IPS-20b (cell line): ENCODE measurements around the gene C1QTNF4.
"Not testable (repeated sequence)": the region's sequence is repeated elsewhere in the genome, so short reads cannot be mapped to it uniquely, and the experiment has no call there.

Experiments used
- H3K27ac ChIP-seq: one replicate; pipeline ENCODE4 v1.5.1; 2013; ENCODE audit warnings: low read length
- H3K27me3 ChIP-seq: 2 replicates; pipeline ENCODE4 v1.6.1; 2013; ENCODE audit warnings: mild to moderate bottlenecking, low read length, inconsistent platforms; ENCODE audit not compliant: insufficient read depth
- H3K36me3 ChIP-seq: 2 replicates; pipeline ENCODE4 v1.6.1; 2013; ENCODE audit warnings: low read depth, mild to moderate bottlenecking, inconsistent platforms, low read length, moderate library complexity; ENCODE audit not compliant: insufficient read depth
- H3K4me1 ChIP-seq: 2 replicates; pipeline ENCODE4 v1.6.1; 2013; ENCODE audit warnings: mild to moderate bottlenecking, control low read depth, inconsistent platforms, low read length, moderate library complexity; ENCODE audit not compliant: insufficient read depth
- H3K4me3 ChIP-seq: 2 replicates; pipeline ENCODE4 v1.5.1; 2013; ENCODE audit warnings: mild to moderate bottlenecking, low read length, inconsistent platforms
- H3K9ac ChIP-seq: 2 replicates; pipeline ENCODE4 v1.6.1; 2013; ENCODE audit warnings: low read depth, mild to moderate bottlenecking, inconsistent platforms, low read length, moderate library complexity
- H3K9me3 ChIP-seq: 2 replicates; pipeline ENCODE4 v1.6.1; 2013; ENCODE audit warnings: mild to moderate bottlenecking, low read depth, low read length, inconsistent platforms; ENCODE audit not compliant: insufficient read depth

Gene C1QTNF4

DNA sequence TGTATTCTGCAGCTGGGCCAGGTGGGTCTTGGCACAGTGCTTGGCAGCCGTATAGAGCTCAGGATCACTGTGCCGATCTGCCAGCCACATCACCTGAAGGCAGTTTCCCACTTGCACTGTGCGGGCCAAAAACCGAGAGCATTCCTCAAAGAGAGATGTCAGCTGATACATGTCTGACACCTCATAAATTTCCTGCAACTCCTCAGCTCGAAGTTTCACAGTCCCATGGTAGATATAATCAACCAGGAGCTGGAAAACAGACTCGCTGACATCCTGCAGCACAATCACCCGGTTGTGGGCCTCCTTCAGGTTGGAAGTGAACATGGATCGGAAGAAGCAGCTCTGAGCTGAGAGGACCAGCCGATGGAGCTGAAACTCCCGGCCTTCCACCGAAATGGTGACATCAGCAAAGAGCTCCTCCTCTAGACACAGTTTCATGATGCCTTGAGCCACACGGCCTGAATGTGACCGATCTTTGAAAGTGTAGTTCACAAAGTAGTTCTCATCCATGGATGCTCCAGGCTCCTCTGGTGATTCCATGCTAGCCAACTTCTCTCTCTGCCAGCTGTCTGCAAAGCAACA is 16.7 kb downstream of the C1QTNF4 start:
- H3K9ac ChIP-seq: peak overlapping the region; percentile 98; the same call in 1 of the 2 replicates
- peaks cover 61% of the 10 kb centered on the region for H3K36me3 ChIP-seq
- peaks cover 7% of the 10 kb centered on the region; the same call in 1 of the 2 replicates for H3K4me1 ChIP-seq
- no peak overlapping the region for H3K27ac ChIP-seq
- H3K27me3 ChIP-seq: no peaks in the 10 kb centered on the region
- H3K4me3 ChIP-seq: peak overlapping the region; percentile 98
- H3K9me3 ChIP-seq: no peaks in the 10 kb centered on the region

DNA sequence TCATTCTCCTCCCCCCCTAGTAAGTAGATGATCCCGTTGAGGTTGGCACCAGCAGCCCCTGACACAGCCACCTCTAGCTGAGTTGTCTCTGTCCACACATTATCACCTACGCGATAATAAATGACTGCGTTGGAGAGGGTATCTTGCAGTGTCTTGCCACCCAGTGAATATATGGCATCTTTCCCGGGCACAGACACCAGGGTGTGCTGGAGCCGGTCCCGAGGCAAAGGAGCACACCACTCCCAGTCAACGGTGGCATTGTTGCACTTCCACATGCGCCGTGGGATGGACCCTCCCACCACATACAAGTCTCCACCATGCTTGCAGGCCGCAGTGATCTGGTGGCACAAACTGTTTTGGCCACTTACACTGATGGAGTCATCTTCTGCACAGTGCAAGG is 20.9 kb downstream of the C1QTNF4 start:
- Histone ChIP-seq H3K9me3 (no peaks in the 10 kb centered on the region), H3K9ac (no peak overlapping the region), H3K27me3 (no peaks in the 10 kb centered on the region), H3K4me1 (peaks cover 4% of the 10 kb centered on the region; the same call in 1 of the 2 replicates), H3K36me3 (peaks cover 71% of the 10 kb centered on the region), H3K27ac (no peak overlapping the region), H3K4me3 (no peak overlapping the region)

DNA sequence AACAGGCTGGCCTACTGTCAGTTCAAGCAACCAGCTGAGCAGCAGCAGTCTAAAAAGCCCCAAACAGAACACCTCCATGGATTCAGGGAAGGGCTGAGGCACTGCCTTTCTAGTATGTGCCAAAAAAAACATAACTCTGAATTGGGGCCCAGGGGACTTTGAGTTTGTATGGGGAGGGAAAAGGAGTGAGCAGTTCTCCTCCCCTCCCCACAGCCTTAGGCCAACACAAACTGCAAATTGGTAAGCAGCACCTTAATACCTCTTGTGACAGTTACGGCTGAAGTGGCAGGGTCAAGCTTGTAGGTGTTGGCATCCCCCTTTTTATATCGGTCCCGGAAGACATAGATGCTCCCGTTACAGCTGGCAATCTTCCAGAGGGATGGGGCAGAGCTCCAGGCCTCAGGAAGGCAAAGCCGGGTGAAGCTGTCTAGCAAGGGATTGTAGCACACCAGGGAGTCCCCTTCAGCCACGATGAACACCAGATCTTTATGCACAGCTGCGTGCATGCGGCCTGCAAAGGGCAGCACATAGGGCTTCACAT is 21.4 kb downstream of the C1QTNF4 start:
- H3K36me3 ChIP-seq: peaks cover 71% of the 10 kb centered on the region
- H3K9me3 ChIP-seq: no peaks in the 10 kb centered on the region
- no peak overlapping the region for H3K27ac ChIP-seq
- no peaks in the 10 kb centered on the region for H3K27me3 ChIP-seq
- H3K4me1 ChIP-seq: peaks cover under 1% of the 10 kb centered on the region; the same call in 1 of the 2 replicates
- H3K9ac ChIP-seq: no peak overlapping the region
- H3K4me3 ChIP-seq: no peak overlapping the region

DNA sequence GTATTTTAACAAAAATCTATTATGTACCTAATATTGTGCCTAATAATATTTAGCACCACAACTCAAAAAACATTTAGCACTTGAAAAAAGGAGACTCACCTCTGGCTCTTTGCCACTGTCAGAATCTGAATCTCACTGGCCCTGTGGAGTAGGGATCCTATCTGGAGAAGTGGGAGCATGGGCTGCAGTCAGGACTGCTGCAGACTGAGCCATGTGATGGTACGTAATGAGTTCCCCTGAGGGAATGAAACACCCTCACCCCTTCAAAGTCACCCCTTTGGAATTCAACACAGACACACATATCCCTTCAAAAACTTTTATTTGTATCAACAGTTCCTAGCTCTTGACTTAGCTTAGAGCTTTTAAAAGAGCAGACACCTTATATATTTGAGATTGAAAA is 22.3 kb downstream of the C1QTNF4 start:
- H3K9ac ChIP-seq: no peak overlapping the region
- H3K4me1 ChIP-seq: no peaks in the 10 kb centered on the region; the same call in 1 of the 2 replicates
- peaks cover 68% of the 10 kb centered on the region for H3K36me3 ChIP-seq
- H3K27ac ChIP-seq: no peak overlapping the region
- H3K4me3 ChIP-seq: no peak overlapping the region
- no peaks in the 10 kb centered on the region for H3K9me3 ChIP-seq
- H3K27me3 ChIP-seq: no peaks in the 10 kb centered on the region

DNA sequence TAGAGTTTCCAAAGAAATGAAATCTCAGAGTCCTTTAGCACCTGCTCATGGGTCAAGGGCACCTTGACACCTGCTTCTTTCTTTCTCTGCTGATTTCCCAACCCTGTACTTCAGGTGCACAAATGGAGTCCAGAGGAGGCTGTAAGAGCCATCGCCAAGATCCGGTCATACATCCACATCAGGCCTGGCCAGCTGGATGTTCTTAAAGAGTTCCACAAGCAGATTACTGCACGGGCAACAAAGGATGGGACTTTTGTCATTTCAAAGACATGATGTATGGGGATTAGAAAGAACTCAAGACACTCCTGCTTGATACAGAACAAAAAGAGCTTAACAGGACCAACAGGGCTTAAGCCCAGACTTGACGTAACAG is 22.9 kb downstream of the C1QTNF4 start:
- H3K9ac ChIP-seq: no peak overlapping the region
- H3K4me3 ChIP-seq: no peak overlapping the region
- H3K36me3 ChIP-seq: peaks cover 64% of the 10 kb centered on the region
- H3K9me3 ChIP-seq: no peaks in the 10 kb centered on the region
- H3K4me1 ChIP-seq: no peaks in the 10 kb centered on the region; the same call in 1 of the 2 replicates
- H3K27me3 ChIP-seq: no peaks in the 10 kb centered on the region
- no peak overlapping the region for H3K27ac ChIP-seq

DNA sequence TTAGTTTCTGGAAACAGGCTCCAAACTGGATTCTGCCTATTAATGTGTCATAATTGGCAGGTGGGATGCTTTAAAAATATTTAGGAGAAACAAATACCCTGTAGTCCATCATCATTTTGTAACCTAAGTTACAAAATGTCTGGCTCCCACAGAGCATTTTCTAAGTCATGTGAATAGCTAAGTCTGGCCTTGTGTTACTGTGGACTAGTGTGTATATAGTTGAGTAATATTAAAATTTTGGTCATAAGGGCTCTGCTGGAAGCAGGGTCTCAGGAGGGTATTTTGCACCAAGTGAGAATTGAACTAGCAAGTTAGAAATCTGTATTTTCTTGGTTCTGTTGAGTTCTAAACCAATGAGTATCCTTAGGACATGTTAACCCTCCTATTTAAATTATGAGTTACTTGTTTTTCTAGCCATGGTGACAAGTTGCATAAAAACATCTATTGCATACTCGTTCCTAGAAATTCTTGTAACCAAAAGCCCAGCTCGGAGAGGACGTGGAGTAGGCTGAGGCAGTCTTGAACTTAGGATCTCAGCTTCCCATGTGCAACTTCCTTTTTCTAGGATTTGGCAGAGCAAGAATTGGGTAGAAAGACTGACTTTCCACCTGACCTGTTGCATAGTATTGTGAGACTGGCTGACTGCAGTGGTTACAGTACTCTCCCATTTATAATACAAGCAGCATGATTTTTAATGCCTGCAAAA is 23.4 kb downstream of the C1QTNF4 start:
- no peak overlapping the region for H3K4me3 ChIP-seq
- H3K27ac ChIP-seq: no peak overlapping the region
- H3K9ac ChIP-seq: no peak overlapping the region
- no peaks in the 10 kb centered on the region; the same call in 1 of the 2 replicates for H3K4me1 ChIP-seq
- H3K36me3 ChIP-seq: peaks cover 62% of the 10 kb centered on the region
- peaks cover 2% of the 10 kb centered on the region; the same call in 1 of the 2 replicates for H3K27me3 ChIP-seq
- no peaks in the 10 kb centered on the region for H3K9me3 ChIP-seq

DNA sequence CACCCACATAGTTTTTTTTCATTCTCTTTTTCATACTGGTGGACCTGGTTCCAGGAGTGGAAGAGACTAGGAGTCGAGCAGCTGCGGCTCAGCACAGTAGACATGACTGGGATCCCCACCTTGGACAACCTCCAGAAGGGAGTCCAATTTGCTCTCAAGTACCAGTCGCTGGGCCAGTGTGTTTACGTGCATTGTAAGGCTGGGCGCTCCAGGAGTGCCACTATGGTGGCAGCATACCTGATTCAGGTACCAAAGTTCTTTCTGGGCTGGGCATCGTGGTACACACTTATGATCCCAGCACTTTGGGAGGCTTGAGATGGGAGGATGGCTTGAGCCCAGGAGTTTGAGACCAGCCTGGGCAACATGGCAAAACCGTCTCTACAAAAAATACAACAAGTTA is 24.6 kb downstream of the C1QTNF4 start:
- H3K4me1 ChIP-seq: no peaks in the 10 kb centered on the region; the same call in 1 of the 2 replicates
- no peak overlapping the region for H3K27ac ChIP-seq
- H3K4me3 ChIP-seq: no peak overlapping the region
- H3K9me3 ChIP-seq: no peaks in the 10 kb centered on the region
- H3K27me3 ChIP-seq: peaks cover 3% of the 10 kb centered on the region; the same call in 1 of the 2 replicates
- no peak overlapping the region for H3K9ac ChIP-seq
- peaks cover 54% of the 10 kb centered on the region for H3K36me3 ChIP-seq

DNA sequence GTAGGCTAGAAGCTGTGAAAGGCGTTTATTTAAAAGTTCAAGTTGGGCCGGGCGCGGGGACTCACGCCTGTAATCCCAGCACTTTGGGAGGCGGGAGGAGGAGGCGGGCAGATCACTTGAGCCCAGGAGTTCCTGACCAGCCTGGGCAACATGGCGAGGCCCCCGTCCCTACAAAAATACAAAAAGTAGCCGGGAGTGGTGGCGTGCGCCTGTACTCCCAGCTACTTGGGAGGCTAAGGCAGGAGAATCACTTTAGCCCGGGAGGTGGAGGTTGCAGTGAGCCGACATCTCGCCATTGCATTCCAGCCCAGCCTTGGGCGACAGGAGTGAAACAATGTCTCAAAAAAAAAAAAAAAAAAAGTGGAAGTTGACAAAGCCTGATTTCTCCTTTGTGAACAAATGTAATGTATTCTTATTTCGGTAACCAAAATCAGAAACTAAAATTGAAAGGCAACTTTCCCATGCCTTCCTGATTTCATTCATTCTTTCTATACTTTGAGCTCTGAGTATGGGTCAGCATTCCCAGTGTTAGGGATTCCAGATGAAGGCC is 28.0 kb downstream of the C1QTNF4 start:
- Histone ChIP-seq H3K27ac (peak overlapping the region; percentile 71), H3K9me3 (no peaks in the 10 kb centered on the region), H3K9ac (peak overlapping the region; percentile 97), H3K4me1 (no peaks in the 10 kb centered on the region; the same call in 1 of the 2 replicates), H3K36me3 (peaks cover 20% of the 10 kb centered on the region), H3K4me3 (peak overlapping the region; percentile 95), H3K27me3 (peaks cover 3% of the 10 kb centered on the region; the same call in 1 of the 2 replicates)

DNA sequence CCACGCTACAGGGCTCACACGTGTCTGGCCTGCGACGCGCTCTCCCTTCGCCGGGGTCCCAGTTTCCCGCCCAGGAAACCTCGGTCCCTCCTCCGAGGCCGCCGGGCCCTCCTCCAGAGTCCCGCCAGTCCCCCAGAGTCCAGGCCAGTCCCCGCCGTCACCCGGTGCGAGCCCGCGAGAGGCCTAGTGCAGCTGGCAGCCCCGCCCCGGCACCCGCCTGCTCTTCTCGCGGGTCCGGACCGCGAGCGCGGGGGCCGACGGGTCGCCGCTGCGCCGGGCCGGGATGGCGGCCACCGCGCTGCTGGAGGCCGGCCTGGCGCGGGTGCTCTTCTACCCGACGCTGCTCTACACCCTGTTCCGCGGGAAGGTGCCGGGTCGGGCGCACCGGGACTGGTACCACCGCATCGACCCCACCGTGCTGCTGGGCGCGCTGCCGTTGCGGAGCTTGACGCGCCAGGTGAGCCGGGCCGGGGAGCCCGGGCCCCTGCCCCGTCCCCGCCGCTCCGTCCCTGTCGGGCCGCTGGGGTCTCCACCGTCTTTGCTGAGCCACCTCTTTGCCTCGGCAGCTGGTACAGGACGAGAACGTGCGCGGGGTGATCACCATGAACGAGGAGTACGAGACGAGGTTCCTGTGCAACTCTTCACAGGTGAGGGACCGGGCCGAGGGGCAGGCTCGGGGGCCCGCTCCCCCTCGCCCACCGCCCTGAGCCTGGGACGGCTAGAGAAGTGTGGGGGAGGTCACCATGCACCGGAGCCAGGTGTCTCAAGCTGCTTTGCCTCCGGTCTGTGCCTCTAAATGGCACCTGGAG is 28.7 kb downstream of the C1QTNF4 start, which contains the start of gene PTPMT1:
Gene PTPMT1, plus strand, starts transcription at position 260 of the 809 bp plus-strand sequence. Its CDS starts 24 bp downstream, at position 284.
- H3K4me3 ChIP-seq: peak within 1 kb of the TSS; percentile 95
- H3K27ac ChIP-seq: peak within 1 kb of the TSS; percentile 71
- H3K9ac ChIP-seq: peak within 1 kb of the TSS; percentile 97
- no peaks in the 10 kb centered on the region for H3K9me3 ChIP-seq
- H3K27me3 ChIP-seq: peaks cover 3% of the 10 kb centered on the region; the same call in 1 of the 2 replicates
- peaks cover 13% of the 10 kb centered on the region for H3K36me3 ChIP-seq
- H3K4me1 ChIP-seq: no peaks in the 10 kb centered on the region; the same call in 1 of the 2 replicates

DNA sequence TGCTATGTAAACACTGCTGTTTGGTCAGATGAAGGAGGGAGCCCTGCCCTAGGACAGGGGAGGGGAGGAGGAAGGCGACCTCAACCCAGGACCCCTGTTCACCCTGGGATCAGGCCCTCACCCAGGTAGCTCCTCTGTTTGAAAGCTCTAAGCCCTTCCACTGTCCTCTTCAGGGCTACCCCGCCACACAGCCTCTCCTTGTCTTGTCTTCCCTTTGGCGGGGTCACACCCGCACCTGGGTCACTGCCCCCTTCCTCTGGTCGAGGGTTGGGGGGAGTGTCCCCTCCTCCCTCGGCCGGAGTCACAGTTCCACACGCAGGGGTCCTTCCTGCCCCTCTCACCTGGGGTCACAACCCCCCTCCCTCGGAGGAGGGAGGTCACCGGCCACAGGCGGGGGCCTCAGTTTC is 29.3 kb downstream of the C1QTNF4 start:
- H3K36me3 ChIP-seq: peaks cover 7% of the 10 kb centered on the region
- no peaks in the 10 kb centered on the region for H3K9me3 ChIP-seq
- H3K4me1 ChIP-seq: no peaks in the 10 kb centered on the region; the same call in 1 of the 2 replicates
- H3K27ac ChIP-seq: no peak overlapping the region
- peak overlapping the region; percentile 97 for H3K9ac ChIP-seq
- peaks cover 3% of the 10 kb centered on the region; the same call in 1 of the 2 replicates for H3K27me3 ChIP-seq
- H3K4me3 ChIP-seq: peak overlapping the region; percentile 95

DNA sequence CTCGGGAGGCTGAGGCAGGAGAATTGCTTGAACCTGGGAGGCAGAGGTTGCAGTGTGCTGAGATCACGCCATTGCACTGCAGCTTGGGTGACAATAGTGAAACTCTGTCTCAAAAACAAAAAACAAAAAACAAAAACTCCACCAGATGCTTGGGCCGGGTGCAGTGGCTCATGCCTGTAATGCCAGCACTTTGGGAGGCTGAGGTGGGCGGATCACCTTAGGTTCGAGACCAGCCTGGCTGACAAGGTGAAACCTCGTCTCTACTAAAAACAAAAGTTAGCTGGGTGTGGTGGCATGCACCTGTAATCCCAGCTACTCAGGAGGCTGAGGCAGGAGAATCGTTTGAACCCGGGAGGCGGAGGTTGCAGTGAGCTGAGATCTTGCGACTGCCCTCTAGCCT is 29.8 kb downstream of the C1QTNF4 start:
- not testable (repeated sequence) for H3K4me1 ChIP-seq, H3K27me3 ChIP-seq, H3K9me3 ChIP-seq, H3K36me3 ChIP-seq, H3K9ac ChIP-seq, H3K27ac ChIP-seq, H3K4me3 ChIP-seq
